NCI-H1105 (cell line): ENCODE measurements around the gene IGF2BP2.
"Not testable (repeated sequence)": the region's sequence is repeated elsewhere in the genome, so short reads cannot be mapped to it uniquely, and the experiment has no call there.

Source experiments
- DNase-seq: peaks from one replicate; lab custom pipeline; 2025; lab: John Stamatoyannopoulos, UW

IGF2BP2 gene

DNA sequence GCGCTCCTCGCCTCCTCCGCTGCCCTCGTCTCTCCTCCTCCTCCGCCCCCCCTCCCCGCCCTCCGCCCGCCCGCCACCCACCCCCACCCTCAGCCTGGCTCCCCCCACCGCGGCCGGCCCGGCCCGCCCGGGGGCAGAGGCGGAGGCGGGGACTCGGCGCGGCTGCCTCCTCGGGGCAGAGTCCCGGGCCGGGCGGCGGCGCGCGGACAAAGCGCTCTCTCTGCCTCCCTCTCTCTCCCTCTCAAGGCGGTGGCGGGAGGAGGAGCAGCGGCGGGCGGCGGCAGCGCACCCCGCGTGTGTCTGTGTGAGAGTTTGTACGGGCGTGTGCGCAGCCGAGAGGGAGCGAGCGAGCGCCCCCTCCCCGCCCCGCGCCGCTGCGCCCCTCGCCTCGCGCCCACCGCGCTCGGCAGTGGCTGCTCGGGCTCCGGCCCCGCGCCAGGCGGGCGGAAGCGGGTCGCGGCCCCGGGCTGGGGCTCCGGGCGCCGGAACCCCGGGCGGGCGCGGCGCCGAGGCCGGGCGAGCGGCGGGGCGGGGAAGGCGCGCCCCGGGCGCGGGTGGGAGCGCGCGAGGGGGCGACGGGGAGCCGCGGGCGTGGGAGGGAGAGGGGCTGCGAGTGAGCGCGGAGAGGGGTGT lies at the start of gene IGF2BP2:
Gene IGF2BP2 (minus strand): TSS at position 37 of the 633 bp plus-strand sequence. CDS start 82 bp downstream, outside the sequence.
- DNase-seq, result peak; percentile 24

DNA sequence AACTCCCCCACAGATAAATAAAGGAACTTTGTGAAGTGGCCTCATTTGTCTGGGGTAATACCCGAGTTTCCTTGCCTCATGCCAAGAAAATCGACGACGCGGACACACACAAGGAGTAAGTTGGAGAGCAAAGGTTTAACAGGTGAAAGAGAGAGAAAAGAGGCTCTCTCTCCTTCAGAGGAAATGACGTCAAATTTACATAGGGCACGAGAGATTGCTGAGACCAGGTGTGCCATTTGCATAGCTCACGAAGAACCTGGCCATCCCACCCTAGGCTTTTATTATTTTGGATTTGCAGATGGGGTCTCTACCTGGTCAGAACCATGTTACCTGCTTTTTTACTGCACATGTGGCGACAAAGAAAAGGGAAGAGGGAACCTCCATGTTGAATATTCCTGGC lies 49.3 kb upstream of the IGF2BP2 start:
- no peak for DNase-seq

DNA sequence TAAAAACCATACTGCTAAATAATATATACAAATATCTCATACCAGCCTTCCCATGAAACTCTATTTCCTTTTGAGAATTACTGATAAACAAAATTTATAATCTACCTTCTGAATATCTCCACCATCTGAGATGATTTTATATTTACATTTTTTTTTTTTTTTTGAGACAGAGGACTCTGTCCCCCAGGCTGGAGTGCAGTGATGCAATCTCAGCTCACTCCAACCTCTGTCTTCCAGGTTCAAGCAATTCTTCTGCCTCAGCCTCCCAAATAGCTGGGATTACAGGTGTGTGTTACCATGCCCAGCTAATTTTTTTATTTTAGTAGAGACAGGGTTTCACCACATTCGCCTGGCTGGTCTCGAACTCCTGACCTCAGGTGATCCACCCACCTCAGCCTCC lies 42.8 kb upstream of the IGF2BP2 start:
- no peak for DNase-seq

DNA sequence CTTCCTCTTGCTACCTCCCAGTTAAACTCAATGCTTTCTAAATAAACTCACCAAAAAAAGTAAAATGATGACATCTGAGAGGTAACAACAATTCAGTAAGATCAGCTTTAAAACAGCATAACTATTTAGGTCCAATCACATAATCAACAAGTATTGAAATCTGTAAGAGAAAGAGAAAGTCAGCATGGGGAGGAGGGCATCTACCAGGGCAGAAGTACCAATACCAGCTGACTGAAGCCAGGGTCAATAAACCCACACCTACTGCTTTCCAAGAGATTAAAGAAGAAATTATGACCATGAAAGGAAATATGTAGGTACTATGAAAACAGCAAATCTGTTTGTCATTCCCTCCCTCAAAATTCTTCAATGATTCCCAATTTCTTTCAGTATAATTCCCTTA lies 42.2 kb upstream of the IGF2BP2 start:
- no peak for DNase-seq

DNA sequence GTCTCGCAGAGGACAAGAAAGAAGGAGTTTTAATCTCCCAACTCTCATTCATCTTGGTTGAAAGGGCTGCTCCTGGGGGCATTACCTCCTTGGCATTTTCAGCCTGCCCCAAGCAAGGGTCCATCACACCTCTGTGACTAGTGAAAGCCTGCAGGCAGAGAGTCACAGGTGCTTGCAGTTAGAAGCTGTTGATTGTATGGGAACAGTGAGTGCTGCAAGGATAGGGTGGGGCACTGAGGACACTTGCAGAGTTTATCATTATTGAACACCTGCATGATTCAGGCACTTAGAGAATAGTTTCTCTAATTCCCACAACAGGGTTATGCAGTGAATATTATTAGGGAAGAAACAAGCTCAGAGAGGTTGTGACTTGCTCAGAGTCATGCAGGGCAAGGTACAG lies 41.7 kb upstream of the IGF2BP2 start:
- no peak for DNase-seq

DNA sequence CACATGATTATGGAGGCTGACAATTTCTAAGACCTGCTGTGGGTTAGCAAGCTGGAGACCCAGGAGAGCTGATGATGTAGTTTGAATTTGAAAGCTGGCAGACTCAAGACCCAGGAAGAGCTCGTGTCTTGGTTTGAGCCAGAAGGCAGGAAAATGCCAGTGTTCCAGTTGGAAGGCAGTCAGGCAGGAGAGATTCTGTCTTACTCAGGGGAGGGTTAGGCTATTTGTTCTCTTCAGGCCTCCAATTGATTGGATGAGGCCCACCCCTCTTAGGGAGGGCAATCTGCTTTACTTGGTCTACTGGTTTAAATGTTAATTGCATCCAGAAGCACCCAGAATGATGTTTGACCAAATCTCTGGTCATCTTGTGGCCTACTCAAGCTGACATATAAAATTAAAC lies 40.4 kb upstream of the IGF2BP2 start:
- no peak for DNase-seq

DNA sequence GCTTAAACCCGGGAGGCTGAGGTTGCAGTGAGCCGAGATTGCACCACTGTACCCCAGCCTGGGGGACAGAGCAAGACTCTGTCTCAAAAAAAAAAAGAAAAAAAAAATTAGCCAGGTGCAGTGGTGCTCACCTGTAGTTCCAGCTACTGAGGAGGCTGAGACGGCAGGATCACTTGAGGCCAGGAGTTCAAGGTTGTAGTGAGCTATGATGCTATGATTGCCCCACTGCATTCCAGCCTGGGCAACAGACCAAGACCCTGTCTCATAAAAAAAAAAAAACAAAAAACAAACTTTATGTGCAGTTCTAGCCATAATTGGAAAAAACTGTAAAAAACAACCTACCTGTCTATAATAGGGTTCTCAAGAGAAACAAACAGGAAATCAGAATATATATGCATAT lies 39.9 kb upstream of the IGF2BP2 start:
- no peak for DNase-seq

DNA sequence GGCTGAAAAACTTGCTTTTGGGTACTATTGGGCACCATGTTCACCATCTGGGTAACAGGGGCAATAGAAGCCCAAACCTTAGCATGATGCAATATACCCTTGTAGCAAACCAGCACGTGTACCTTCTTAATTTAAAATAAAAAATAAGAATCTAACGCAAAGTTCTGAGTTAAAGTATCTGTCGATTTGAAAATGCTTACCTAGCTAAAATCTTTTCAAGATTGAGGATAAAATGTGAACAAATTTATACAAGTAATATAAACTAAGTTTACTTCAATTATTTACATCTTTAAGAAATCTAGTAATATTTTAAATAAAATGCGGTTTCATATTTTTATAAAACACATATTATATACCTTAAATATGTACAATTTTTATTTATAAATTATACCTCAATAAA lies 38.1 kb upstream of the IGF2BP2 start:
- no peak for DNase-seq

DNA sequence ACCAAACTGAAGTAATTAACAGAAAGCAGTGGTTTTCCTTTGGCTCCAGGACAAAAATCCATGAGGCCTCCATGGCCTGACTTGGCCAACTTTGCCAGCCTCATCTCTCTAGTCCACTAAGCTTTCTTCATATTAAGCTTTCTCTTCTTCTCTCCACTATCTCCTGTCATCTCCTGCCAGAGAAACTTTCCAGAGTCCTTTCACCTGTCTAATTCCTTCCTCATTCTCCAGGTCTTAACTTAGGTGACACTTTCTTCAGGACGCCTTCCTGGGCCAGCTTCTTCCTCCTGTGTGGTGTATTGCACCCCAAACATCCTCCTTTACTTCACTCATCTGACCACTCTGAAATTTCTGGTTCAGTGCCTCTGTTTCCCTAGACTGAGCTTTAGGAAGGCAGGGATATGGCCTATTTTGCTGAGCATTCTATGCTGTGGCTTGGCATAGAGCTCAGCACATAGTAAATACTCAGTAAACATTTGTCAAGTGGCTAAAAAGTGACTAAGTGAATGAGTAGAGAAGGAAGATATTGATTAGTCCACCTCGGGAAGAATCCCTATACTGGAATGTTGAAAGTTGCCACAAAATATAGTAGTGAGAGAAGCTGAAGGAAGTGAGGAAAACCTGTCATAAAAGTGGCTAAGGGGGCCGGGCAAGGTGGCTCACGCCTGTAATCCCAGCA lies 34.6 kb upstream of the IGF2BP2 start:
- DNase-seq, result no peak

DNA sequence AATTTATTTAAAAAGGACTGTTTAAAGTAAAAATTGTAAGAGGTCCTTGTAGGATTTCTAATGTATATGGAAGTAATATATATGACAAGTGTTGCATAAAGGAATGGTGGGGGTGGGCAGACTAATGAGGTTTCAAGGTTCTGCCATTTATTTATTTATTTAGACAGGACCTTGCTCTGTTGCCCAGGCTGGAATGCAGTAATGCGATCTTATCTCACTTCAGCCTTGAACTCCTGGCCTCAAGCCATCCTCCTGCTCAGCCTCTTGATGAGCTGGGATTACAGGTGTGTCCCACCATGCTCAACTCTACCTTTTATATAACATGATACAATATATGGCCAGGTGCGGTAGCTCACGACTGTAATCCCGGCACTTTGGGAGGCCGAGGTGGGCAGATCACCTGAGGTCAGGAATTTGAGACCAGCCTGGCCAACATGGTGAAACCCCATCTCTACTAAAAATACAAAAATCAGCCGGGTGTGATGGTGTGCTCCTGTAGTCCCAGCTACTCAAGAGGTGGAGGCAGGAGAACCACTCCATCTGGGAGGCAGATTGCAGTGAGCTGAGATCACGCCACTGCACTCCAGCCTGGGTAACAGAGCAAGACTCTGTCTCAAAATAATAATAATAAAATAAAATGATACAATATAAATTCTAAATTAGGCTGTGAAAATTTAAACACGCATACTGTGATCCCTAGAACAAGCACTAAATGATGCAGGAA lies 33.8 kb upstream of the IGF2BP2 start:
- DNase-seq, result no peak

DNA sequence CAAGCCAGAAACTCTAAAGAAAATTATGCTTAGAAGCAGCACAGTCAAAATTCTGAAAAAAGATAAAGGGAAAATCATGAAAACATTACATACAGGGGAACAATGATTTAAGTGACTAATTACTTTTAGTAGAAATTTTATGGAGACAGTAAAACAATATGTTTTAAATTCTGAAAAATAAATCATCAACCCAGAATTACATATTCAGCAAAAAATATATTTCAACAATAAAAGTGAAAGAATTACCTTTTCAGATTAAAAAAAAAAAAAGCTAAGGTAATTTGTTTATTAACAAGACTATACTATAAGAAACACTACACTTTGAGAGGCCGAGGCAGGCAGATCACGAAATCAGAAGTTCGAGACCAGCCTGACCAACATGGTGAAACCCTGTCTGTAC lies 32.4 kb upstream of the IGF2BP2 start:
- DNase-seq, result no peak

DNA sequence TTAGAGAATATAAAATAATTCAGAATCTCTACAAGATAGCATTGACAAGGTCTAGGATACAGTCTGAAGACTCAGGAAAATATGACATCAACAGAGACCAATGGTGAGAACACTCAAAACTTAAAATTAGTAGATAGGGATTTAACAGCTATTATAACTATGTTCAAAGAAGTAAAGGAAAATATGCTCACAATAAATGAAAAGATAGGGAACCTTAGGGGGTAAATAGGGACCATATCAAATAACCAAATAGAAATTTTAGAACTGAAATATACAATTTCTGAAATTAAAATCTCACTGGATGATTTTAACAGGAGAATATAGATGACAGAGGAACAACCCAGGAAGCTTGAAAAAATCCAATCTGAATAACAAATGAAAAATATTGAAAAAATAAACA lies 31.8 kb upstream of the IGF2BP2 start:
- no peak for DNase-seq

DNA sequence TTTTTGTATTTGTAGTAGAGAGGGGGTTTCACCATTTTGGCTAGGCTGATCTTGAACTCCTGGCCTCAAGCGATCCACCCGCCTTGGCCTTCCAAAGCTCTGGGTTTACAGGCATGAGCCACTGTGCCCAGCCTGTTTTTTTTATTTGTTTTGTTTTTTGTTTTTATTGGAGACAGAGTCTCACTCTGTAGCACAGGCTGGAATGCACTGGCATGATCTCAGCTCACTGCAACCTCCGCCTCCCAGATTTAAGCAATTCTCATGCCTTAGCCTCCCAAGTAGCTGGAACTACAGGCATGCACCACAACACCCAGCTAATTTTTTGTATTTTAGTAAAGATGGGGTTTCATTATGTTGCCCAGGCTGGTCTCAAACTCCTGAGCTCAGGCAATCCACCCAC lies 28.9 kb upstream of the IGF2BP2 start:
- not testable (repeated sequence) for DNase-seq

DNA sequence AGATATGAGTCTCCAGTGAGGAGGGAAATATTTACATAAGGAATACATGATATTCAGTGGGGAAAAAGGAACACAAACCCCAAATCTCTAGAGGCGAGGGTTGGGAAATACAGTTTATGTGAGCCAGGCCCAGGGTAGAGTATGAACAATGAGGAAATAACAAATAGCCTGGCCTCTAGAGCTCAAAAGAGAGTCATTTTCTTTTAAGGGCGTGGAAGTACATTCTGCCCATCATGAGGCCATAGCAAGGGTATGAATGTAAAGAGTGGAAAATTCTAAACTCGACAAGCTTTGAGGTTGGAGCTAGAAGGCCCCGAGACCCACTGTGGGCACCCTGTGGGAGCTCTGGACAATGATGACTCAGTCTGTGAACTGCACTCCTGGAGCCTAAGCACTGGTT lies 27.8 kb upstream of the IGF2BP2 start:
- DNase-seq, result no peak

DNA sequence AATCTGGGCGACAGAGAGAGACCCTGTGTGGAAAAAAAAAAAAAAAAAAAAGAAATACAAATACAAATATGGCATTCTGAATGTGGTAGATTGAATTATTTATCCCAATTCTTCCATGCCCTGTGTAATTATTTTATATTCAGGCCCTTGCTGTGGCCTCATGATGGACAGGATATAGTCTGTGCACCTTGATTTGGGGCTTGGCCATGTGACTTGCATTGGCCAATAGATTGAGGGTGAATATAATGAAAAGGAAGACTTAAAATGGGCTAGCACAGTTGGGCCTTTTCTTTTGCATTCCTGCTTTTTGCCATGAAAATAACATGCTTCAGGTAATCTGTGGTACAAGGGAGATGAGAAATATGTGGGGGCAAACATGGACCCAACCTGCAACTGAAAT lies 27.1 kb upstream of the IGF2BP2 start:
- DNase-seq, result no peak

DNA sequence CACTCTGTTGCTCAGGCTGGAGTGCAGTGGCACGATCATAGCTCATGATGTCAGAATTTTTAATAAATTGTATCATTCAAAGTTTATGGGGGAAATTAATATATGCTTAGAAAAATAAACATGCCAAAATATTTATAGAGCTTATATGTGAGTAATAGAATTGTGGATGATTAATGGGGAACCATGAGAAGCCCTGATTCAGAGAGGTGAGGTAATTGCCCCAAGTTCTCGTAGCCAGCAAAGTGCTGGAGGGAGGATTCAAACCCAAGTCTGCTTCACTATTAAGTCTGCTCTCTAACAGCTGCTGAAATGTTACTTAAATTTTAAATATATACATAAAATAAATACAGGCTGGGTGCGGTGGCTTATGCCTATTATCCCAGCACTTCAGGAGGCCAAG lies 26.2 kb upstream of the IGF2BP2 start:
- no peak for DNase-seq

DNA sequence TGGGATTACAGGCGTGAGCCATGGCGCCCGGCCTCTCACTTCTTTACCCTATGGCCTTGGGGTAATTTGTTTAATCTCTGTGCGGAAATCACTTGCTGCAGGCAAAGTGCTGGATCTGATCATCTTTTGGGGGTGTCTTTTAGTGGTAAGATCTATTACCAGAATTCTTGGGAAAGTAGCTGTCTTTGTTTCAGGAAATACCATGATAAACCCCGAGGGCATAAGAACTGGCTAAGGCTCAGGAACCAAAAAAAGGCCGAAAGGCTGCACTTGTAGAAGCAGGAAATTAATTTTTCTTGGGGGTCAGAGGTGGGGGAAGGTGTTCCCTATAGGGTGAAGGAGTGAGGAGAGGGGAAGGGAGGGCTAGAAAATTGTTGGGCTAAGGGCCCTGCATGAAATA lies 22.7 kb upstream of the IGF2BP2 start:
- DNase-seq, result no peak

DNA sequence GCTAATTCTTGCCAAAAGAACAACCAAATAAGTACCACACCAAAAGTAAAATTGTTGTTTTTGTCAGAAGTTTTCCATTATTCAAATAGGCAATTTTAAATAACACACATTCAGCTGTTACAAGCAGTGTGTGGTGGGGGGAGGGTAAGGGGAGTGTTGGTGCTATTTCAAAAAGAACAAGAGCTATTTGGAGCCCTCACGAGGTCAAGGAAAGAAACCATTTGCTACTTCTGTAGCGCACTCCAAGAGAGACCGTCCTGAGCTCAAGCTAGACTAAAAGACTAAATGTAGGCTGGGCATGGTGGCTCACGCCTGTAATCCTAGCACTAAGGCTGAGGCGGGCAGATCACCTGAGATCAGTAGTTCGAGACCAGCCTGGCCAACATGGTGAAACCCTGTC lies 21.2 kb upstream of the IGF2BP2 start:
- DNase-seq, result no peak

DNA sequence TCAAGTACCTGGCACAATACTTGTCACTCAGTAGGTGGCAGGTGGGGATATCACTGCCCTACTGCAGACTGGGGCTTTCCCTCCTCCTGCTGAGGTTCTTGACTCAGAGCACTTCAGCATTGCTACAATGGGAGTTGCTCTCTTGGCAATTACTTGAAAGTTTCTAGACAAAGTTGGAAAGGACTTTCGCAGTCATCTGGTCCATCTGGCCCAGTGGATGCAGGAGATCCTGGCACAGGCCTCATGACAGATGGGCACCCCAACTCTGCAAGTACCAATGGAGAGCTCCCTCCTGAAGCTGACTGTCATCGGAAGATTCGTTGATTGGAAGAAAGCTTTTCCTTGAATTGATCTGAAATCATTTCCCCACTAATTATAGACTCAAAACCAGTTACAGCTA lies 19.2 kb upstream of the IGF2BP2 start:
- no peak for DNase-seq

DNA sequence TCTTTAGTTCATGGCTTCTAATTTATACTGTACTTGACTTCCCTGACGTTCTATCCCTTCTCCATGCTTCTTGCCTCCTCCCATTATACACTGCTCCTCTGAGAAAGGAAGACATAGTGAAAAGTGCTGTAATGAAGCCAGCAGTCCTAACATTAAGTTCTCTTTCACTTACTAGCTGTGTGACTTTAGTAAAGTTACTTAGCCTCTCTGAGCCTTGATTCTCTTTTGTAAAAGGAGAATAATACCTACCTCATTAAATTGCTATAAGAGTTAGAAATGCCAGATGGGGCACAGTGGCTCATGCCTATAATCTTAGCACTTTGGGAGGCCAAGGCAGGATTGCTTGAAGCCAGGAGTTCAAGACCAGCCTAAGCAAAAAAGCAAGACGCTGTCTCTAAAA lies 18.8 kb upstream of the IGF2BP2 start:
- DNase-seq, result no peak

DNA sequence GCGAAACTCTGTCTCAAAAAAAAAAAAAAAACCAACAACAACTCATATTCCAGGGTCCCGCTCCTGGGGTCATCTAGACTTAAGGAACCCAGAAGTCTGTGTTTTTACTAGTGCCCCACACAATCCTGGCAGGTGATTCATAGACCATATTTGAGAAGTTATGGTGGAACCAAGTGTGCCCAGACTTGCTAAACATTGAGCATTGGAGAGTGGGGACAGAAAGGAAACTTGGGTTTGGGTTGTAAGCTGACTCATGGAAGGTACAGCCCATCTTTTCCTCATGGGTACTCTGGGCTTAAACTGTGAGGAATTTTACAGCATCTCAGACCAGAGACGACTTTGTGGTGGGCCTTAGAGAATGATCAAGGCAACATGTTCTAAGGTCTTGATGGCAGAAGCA lies 18.3 kb upstream of the IGF2BP2 start:
- DNase-seq, result no peak

DNA sequence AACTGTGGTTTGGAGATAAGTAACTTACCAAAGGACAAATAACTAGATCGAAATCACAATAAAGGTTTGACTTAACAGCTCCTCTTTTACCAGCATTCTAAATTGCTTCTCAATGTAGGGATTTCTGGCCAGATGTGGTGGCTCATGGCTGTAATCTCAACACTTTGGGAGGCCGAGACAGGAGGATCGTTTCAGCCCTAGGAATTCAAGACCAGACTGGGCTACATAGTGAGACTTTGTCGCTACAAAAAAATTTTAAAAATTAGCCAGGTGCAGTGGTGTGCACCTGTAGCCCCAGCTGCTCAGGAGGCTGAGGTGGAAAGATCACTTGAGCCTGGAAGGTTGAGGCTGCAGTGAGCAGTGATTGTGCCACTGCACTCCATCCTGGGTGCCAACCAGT lies 17.4 kb upstream of the IGF2BP2 start:
- no peak for DNase-seq

DNA sequence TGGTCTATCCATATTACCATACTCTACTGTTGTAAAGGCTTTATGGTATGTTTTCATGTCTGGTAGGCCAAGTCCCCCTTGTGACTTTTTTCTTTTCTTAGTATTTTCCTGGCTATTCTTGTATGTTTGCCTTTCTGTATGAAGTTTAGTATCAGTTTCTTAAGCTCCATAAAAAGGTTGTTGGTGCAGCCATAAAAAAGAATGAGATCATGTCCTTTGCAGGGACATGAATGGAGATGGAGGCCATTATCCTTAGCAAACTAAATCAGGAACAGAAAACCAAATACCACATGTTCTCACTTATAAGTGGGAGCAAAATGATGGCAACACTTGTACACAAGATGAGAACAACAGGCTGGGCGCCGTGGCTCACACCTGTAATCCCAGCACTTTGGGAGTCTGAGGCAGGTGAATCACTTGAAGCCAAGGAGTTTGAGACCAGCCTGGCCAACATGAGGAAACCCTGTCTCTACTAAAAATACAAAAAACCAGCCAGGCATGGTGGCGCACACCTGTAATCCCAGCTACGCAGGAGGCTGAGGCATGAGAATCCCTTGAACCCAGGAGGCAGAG lies 13.7 kb upstream of the IGF2BP2 start:
- DNase-seq, result not testable (repeated sequence)
